Measurements from ENCODE around the gene CACNA1A.

- TF ChIP-seq CTCF (IDR thresholded peaks at IDR 0.05; ENCODE audit: insufficient read depth, low read length) (no peak), REST (IDR thresholded peaks at IDR 0.05; ENCODE audit: insufficient replicate concordance, low read depth) (no peak), POLR2AphosphoS5 (IDR thresholded peaks at IDR 0.05; ENCODE audit: low read depth) (no peak), GABPA (IDR thresholded peaks at IDR 0.05; ENCODE audit: low read depth) (no peak), SPI1 (IDR thresholded peaks at IDR 0.05; ENCODE audit: borderline replicate concordance, low read depth) (no peak)
Measured at GRCh38 chr19:13290741-13291140, 215.5 kb downstream of the CACNA1A start.
